MV-4-11 (cell line): ENCODE measurements around the gene DCP2.

ENCODE experiments used
- DNase-seq: peaks from one replicate; lab custom pipeline; 2025; lab: John Stamatoyannopoulos, UW

Gene DCP2

DNA sequence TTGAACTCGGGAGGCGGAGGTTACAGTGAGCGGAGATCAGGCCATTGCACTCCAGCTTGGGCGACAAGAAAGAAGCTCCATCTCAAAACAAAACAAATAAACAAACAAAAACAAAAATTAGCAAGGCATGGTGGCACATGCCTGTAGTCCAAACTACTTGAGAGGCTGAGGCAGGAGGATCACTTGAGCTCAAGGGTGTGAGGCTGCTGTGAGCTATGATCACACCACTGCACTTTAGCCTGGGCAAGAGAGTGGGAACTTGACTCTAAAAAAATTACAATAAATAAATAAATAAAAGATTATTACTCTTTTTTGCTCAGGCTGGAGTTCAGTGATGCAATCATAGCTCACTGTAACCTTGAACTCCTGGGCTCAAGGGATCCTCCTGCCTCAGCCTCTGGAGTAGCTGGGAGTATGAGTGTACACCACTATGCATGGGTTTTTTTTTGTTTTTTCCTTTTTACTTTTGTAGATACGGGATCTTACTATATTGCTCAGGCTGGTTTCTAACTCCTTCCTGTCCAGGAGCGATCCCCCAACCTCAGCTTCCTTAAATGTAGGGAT lies 9.0 kb upstream of the DCP2 start:
- no peak for DNase-seq

DNA sequence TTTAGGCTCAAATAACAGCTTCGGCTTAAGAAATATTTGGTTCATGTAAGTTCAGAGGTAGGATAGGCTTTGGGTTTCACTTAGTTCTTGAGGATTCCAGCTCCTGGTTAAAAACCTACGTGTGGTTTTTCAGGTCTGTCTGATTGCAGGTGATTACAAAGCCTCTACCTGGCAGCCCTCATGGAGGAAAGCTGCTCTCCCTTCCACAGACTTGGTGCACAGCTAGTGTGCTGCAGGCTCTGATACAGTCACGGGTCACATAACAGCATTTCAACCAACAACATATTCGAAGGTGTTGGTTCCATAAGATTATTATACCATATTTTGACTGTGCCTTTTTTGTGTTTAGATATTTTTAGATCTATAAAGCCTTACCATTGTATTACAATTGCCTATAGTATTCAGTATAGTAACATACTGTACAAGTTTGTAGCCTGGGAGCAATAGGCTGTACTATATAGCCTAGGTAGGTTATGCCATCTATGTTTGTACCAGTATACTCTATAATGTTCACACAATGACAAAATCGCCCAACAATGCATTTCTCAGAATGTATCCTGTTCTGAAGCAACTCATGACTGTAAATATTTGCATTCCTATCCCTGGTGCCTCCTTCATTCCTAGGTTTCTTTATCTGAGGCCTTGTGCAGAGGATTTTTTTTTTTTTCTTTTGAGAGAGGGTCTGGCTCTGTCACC lies 8.0 kb upstream of the DCP2 start:
- no peak for DNase-seq

DNA sequence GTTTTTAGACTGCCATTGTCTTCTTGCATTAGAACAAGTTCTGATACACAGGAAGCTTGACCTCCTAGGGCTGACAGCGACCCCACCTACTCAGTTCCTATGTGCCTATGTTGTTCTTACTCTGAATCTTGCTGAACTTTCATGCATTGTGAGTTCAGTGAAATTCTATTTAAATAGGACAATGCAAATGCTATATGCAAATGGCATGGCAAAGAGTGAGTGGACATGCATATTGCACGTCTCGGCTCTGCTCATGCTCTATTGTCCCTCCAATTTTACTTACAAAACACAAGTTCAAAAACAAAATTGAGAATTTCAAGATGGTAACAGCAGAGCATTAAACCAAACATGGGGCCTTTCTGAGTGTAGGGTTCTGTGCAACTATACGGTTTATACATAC lies 5.3 kb upstream of the DCP2 start:
- DNase-seq: no peak

DNA sequence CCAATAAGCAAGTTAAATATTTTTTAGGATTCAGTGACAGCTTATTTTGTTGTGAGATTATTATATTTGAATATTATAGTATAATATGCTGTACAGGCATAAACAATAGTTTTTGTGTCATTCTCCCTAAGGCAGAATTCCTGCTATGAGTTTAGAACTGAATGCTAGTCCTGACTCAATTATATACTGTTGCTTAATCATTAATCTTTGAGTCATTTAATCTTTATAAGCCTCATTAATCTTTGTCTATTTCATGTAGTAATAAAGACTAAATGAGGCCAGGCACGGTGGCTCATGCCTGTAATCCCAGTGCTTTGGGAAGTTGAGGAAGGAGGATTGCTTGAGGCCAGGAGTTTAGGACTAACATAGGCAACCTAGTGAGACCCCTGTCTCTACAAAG lies 3.6 kb upstream of the DCP2 start:
- DNase-seq: no peak

DNA sequence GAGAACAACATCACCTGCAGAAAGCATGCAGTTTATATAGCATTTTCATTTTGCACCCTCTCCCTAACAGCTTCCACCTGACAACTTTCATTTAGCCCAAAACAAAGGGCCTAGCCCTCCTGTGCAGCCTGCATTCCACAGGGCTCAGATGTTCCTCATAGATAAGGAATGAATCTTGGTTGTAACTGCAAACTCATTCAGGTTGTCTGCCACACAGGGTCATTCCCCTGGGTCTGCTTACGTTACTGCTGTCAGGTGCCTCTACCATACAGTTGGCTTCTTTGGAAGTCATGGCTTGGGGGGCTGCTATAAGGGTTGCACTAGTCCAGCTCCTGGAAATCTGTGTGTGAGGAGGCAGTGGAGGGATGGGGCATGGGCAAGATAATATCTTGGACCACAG lies 2.7 kb upstream of the DCP2 start:
- no peak for DNase-seq

DNA sequence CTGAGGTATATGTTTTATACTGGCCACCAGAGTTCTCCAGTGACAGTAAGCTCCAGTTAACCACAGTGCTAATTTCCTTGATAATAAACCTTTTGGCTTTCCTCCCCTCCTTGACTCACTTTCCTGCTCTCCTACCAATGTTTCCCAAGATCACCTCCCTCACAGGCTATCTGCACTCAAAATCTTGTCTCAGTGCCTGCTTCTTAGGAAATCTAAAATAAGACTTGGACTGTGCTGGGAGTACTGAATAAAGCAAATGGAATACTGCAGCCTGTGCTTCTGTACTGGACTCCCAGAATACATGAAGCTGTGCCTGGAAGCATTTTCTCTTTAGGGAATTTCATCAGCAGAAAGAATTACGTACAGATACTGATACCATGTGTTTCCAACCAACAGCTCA lies 1.7 kb upstream of the DCP2 start:
- no peak for DNase-seq

DNA sequence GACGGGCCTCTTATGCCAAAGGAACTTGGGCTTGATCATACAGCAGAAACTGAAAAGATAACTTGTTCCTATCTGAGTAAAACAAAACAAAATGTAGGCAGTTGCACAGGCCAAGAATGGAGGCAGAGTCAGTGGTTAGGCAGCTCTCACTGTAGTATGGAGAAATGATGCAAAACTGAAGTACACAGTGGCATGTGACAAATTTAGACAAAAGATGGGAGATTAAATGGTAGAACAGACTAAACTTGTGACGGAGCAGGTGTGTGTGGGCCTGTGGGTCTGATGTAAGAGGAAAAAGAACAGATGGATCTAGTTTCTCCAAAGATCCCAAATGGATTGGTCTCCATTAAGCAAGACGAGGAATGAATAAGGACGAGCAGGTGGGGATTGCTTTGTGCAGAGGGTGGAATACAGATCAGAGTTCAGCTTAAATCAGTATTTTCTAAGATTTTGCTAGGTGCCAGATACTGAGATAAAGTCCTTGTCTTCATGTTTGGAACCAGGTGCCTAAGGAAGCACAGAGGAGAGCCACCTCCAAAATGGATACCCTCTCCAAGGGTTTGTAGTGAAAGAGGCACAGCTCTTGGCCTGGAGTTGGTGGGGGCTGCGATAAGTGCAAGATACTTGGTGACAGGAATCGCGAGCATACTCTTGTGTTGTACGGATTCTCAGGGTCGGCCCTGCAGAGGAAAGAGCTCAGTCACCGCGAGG lies 722 bp upstream of the DCP2 start:
- DNase-seq: no peak

DNA sequence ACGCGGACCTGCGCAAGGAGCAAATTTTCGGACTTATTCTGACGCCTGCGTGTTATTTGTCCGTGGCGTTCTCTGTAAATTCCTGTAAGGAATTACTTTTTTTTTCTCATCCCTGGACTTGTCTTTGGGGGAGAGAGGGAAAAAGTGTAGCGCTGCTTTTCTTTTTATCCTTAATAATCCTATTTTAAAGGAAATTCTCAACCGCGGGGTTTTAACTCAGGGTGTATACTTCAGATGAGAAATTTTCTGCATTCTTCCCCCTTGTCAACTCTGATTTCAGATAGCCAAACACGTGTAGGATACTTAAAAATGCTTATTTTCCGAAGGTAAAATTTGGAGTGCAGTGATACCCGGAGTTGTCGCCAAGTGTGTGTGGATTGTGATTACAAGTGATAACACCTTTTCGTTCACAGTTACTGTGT lies 853 bp downstream of the DCP2 start:
- DNase-seq: no peak

DNA sequence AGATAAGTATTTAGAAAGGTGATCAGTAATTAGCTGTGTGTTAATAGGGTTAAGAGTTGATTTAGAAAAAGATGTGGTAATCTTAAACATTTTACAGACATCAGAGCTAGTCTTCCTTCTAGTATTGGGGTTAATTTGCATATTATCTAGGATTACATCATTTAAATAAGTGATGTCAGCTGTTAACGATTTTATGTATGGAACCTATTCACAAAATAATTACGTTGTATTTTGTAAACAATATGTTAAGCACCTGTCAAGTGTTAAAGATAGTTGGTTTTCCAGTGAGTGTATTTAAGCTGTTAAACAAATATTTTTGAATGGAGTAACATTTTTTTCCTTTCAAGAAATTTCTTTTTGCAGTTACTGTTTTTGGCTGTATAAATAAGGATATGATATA lies 2.2 kb downstream of the DCP2 start:
- no peak for DNase-seq

DNA sequence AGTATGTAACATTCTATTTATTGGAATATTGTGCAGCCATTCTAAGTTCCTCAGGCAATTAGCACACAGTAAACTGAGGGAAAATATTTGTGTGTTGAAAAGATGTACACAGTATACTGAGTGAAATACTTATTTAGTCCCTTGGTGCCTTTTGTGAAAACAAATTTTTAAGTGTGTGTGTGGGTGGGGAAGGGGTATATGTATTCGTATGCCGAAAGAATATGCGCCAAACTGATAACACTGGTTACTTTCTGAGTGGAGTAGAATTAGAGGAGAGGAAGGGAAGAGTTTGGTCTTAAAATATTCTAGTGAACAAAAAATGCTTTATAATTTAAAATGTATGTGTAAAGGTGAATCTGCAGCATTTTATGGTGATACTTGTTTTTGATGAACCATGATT lies 3.1 kb downstream of the DCP2 start:
- DNase-seq: no peak

DNA sequence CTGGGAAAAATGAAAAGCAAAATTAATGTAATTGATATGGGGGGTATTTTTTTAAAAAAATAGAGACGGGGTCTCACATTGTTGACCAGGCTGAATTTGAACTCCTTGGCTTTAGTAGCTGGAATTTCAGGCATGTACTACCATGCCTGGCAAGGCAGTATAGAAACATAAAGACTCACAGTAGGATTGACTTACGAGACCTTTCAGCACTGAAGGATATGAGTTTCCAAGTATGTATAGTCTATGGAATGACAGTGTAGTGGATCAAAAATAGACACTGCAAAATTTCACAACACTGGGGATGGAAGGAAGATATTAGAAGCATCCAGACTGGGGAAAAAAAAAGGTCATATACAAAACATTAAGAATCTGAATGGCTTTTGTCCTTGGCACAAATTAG lies 6.8 kb downstream of the DCP2 start:
- no peak for DNase-seq

DNA sequence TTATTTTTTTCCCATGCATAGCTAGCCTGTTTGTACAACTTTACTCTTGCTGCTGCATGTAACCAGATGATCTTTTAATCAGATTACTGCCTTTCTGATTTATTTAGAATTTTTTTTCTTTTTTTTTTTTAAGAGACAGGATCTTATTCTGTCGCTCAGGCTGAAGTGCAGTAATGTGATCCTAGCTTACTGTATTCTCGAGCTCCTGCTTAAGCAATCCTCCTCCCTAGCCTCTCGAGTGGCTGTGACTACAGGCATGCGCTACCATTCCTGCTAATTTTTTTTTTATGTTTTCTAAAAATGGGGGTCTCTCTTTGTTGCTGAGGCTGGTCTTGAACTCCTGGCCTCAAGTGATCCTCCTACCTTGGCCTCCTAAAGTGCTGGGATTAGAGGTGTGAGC lies 9.6 kb downstream of the DCP2 start:
- DNase-seq: no peak

DNA sequence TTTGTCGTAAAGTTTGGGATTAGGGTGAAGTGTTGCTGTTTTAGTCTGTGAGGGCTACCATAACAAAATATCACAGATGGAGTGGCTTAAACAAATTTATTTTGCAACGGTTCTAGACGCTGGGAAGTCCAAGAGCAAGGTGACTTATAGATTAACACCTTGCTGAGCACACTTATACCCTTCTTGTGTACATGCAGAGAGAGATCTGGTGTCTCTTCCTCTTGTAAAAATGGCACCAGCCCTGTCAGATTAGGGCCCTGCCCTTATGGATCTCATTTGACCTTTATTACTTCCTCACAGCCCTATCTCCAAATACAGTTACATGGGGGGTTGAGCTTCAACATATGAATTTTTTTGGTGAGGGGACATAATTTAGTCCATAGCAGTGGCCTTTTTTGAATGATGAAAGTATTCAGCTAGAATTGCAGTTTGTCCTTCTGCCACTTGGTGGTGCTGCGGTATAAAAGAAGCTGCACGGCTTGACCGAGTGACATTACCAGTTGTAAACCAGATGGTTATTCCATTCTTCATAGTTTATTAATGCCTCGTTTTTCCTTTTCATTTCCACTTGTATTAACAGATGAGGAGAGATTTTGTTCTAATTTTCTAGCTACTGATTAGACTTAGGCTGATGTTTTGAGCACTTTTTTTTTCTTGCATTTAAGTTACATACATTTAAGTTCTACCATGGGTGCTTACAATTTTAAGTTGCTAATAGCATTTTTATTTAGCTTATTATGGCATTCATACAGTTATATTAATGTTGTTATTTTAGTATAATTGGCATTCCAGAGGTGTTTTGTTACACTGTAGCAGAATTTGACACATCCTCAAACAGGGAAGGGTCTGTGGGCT lies 19.4 kb downstream of the DCP2 start:
- DNase-seq: peak; percentile 31

DNA sequence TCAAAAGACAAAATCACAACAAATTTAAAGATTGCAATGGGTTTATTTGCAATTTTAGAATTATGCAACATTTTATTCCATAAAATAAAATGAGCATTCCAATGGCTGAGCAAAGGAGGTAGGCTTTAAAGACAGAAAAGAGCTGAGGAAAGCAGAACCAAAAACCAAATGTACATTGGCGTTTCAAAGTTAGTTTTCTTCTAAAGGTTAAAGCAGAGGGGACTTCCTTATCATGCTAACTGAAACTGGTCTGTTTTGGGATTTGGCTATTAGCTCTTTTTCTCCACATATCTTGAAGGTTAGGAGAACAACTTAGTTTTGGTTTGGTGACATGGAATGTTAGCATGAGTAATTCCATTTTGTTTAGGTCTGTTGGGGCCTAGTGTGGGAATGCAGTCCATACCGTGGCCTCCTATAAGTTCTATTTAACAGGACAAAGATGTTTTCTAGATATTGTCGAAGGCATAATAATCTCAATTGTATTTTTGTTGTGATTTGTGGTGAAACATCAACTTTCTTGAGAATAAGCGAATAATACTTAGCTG lies 20.3 kb downstream of the DCP2 start:
- no peak for DNase-seq

DNA sequence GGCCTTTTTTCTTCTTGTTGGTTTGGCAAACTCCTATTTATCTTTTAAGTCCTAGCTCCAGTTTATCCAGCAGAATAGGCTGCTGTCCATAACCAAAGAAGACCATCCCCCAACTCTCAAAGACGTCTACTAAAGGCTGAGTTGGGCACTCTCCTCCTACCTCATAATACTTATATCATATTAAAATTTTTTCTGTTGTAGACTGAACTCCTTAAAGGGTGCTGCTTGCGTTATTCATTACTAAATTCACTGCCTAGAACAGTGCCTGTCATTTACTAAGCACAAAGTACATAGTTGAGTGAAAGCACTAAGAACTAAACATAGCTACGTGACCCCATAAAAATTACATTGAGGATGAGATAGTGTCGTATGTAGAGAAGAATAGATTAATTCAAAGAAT lies 21.7 kb downstream of the DCP2 start:
- no peak for DNase-seq

DNA sequence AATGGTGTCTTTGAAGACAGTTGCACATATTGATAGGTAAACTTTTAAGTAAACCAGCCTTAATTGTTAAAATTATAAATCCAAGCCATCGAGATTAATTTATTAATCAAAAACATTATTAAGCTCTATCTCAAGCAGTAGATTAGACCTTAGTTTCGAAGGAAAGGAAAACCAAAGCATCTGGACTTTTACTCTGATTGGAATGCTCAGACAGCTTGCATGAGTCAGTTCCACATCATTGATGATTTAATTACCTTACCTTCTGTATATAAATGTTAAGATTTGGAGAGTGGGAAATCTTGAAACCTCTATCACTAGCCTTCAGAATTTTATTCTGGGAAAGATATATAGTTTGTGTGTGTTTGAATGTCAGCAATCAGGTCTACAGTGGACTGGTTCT lies 23.9 kb downstream of the DCP2 start:
- DNase-seq: no peak

DNA sequence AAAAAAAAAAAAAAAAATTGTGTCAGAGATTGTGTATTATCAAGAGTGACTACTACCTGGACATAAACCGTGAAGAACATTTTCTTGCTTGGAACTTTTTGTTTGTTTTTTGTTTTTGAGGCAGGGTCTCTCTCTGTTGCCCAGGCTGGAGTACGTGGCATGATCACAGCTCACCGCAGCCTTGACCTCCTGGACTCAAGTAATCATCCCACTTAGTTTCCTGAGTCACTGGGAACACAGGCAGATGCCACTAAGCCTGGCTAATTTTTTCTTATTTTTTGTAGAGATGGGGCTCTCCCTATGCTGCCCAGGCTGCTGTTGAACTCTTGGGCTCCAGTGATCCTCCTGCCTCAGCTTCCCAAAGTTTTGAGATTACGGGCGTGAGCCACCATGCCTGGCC lies 25.8 kb downstream of the DCP2 start:
- no peak for DNase-seq

DNA sequence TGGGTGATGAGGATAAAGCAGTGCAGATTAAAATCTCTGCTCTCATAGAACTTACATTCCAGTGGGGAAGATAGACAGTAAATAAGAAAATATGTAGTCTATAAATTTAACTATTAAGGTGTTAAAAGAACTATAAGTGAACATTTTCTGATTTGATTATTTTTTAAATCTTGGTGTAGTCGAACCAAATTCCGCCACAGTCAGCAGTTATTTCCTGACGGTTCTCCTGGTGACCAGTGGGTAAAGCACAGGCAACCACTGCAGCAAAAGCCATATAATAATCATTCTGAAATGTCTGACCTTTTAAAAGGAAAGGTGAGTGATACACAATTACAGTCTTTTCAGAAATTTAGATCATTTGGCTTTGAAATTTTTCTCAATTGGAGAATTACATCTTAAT lies 27.2 kb downstream of the DCP2 start:
- DNase-seq: no peak

DNA sequence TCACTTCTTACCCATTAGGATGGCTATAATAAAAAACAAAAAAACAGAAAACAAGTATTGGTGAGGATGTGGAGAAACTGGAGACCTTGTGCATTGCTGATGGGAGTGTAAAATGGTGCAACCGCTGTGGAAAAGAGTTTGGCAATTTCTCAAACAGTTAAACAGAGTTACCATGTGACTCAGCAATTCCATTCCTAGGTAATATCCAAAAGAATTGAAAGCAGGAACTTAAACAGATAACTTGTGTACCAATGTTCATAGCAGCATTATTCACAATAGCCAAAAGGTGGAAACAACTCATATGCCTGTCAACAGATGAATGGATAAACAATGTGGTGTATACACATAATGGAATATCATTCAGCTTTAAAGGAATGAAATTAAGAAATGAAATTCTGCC lies 28.9 kb downstream of the DCP2 start:
- peak; percentile 20 for DNase-seq

DNA sequence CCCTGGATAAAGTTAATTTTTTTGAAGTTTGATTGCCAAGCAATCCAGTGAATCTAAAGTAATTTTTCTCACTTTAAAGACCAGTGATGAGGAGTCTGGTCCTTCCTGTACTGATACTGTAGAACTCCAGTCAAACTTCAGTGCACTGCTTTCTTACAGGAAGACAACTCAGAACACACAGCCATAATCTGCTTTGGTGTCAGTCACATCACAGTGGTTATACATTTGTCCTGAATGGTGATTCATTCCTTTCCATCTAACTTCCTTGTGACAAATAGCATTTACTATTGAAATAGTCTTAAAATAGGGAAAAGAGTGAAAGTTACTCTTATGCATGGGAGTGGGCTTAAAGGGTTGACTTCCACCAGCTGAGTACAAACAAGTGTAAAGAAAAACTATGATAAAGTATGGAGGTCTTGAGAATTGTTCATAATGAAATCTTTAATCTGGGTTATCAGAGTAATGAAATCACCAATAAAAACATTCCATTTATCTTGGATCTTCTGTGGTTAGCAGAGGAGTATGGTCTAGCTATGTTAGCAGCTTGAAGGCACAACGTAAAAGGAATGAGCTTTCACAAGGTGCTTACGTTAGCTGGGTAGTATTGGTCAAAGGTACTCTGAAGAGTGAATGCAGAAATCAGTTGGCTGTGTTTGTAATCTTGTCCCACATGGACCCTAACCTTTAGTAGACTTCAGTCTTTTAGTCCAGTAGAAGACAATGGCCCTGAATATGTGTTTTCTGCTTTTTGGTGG lies 41.5 kb downstream of the DCP2 start:
- DNase-seq: no peak

DNA sequence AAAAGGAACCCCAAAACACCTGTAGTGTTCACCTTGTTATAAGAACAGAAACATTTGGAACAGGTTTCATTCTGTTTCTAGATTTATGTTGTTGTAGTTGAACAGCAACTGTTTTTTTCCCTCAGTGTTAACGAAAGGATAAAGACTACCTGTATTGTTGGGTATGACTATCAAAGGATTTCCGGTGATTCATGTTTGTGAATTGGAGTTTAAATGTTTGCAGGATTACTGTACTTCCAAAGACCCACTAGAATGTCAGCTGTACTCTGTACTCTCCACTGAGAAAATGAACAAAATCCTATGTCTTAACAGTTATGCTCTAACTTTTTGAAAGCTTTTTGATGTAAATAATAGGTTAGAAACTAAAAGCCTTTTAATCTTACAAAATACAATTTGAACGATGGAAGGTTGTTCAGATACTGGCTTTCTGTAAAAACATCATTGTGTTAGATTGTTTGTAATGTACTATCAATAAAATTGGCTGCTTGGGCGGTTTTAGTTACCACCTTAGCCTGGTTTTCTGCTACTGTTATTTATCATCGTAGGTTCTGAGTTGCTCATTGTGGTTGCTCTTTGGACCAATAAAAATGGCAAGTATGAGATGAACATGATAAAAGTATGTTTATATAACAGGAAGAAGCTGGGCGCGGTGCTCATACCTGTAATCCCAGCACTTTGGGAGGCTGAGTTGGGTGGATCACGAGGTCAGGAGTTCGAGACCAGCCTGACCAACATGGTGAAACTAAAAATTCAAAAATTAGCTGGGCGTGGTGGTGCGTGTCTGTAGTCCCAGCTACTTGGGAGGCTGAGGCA lies 44.1 kb downstream of the DCP2 start:
- no peak for DNase-seq
